ENCODE results near the gene PSMC3. TPM values are rescaled to one million over a fixed set of nuclear protein-coding genes. Genes with fewer than 3 reads are reported as not detected.
A peak's percentile ranks its signal among the peaks of the same experiment; 100 is the strongest.

The PSMC3 gene
- total and polyA plus RNA-seq, 2 of the 13 experiments (the other 11 are each of a cell fraction or from before 2014, with no cell fraction given): 75.8 to 214 TPM

DNA sequence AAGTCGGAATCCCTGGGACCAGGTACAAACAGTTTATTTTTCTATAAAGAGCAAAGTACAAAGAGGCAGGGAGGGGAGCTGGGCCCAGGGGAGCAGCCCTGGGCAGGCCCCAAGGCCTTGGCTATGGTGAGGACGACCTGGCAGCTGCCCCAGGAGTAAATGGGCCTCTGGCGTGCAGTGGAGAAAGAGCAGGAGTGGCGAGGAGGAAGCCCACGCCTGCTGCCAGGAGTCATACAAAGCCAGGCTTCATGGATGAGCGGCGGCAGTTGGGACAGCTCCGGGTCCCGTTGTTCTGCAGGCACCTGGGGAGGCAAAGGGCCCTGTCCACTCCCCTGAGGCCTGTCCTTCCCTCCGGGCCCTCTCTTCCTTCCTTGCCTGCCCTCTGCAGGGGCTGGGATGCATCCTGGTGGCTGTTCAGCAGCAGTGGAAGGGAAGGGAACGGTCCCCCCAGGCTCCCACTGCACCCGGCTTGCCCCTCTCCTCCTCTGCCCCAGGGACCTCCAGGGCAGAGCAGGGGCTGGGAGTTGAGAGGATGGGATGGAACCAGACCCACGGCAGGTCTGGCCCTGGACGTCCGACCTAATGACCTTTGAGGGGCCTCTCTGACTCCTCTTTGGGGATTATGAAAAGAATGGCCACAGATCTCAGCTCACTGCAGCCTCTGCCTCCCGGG is 11.6 kb upstream of the PSMC3 start (continued):
- TF ChIP-seq, protein P1, sequence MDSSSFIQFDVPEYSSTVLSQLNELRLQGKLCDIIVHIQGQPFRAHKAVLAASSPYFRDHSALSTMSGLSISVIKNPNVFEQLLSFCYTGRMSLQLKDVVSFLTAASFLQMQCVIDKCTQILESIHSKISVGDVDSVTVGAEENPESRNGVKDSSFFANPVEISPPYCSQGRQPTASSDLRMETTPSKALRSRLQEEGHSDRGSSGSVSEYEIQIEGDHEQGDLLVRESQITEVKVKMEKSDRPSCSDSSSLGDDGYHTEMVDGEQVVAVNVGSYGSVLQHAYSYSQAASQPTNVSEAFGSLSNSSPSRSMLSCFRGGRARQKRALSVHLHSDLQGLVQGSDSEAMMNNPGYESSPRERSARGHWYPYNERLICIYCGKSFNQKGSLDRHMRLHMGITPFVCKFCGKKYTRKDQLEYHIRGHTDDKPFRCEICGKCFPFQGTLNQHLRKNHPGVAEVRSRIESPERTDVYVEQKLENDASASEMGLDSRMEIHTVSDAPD (CRISPR knock-in tag; IDR thresholded peaks at IDR 0.05): no peak; the same call in 1 of the 2 replicates
- TF ChIP-seq HNRNPLL (IDR thresholded peaks at IDR 0.05; ENCODE audit: low read depth, low read length, poor library complexity, severe bottlenecking) (peak; percentile 17), POLR2AphosphoS2 (IDR thresholded peaks at IDR 0.05; ENCODE audit: low read depth, low read length) (no peak), ZSCAN12 (CRISPR knock-in tag; IDR thresholded peaks at IDR 0.05) (no peak), TAF15 (IDR thresholded peaks at IDR 0.05; ENCODE audit: low read depth, low read length, poor library complexity, severe bottlenecking) (no peak), IKZF1 (IDR thresholded peaks at IDR 0.05) (no peak), SRF (IDR thresholded peaks at IDR 0.05; ENCODE audit: low read depth, low read length) (no peak), KLF6 (CRISPR knock-in tag; IDR thresholded peaks at IDR 0.05) (no peak), ZNF317 (CRISPR knock-in tag; IDR thresholded peaks at IDR 0.05) (no peak), KLF13 (CRISPR knock-in tag; IDR thresholded peaks at IDR 0.05) (no peak), KDM1A (CRISPR knock-in tag; IDR thresholded peaks at IDR 0.05) (no peak), CCDC6 (CRISPR knock-in tag; IDR thresholded peaks at IDR 0.05) (no peak), ZNF616 (CRISPR knock-in tag; IDR thresholded peaks at IDR 0.05; ENCODE audit: low read depth) (no peak), DR1 (CRISPR knock-in tag; IDR thresholded peaks at IDR 0.05) (no peak), ZNF350 (CRISPR knock-in tag; IDR thresholded peaks at IDR 0.05; ENCODE audit: borderline replicate concordance, low read depth) (no peak), KDM5B (CRISPR knock-in tag; IDR thresholded peaks at IDR 0.05; ENCODE audit: borderline replicate concordance) (no peak; the same call in 1 of the 2 replicates), TCF12 (IDR thresholded peaks at IDR 0.05) (no peak), TCF12 (CRISPR knock-in tag; IDR thresholded peaks at IDR 0.05) (no peak), ZNF605 (CRISPR knock-in tag; IDR thresholded peaks at IDR 0.05) (peak; percentile 34; the same call in 1 of the 2 replicates), ATAD3A (CRISPR knock-in tag; IDR thresholded peaks at IDR 0.05) (no peak), CBX1 (IDR thresholded peaks at IDR 0.05; ENCODE audit: low read depth) (no peak), TCF7 (IDR thresholded peaks at IDR 0.05; ENCODE audit: low read depth) (no peak), MIER2 (CRISPR knock-in tag; IDR thresholded peaks at IDR 0.05) (no peak), STAG1 (CRISPR knock-in tag; IDR thresholded peaks at IDR 0.05) (no peak; the same call in none of the 2 replicates), ZNF878 (CRISPR knock-in tag; IDR thresholded peaks at IDR 0.05) (no peak), MZF1 (CRISPR knock-in tag; IDR thresholded peaks at IDR 0.05; ENCODE audit: borderline replicate concordance) (no peak; the same call in 1 of the 2 replicates), ZNF577 (CRISPR knock-in tag; IDR thresholded peaks at IDR 0.05; ENCODE audit: borderline replicate concordance, low read depth) (no peak)
- TF ChIP-seq, protein P2, sequence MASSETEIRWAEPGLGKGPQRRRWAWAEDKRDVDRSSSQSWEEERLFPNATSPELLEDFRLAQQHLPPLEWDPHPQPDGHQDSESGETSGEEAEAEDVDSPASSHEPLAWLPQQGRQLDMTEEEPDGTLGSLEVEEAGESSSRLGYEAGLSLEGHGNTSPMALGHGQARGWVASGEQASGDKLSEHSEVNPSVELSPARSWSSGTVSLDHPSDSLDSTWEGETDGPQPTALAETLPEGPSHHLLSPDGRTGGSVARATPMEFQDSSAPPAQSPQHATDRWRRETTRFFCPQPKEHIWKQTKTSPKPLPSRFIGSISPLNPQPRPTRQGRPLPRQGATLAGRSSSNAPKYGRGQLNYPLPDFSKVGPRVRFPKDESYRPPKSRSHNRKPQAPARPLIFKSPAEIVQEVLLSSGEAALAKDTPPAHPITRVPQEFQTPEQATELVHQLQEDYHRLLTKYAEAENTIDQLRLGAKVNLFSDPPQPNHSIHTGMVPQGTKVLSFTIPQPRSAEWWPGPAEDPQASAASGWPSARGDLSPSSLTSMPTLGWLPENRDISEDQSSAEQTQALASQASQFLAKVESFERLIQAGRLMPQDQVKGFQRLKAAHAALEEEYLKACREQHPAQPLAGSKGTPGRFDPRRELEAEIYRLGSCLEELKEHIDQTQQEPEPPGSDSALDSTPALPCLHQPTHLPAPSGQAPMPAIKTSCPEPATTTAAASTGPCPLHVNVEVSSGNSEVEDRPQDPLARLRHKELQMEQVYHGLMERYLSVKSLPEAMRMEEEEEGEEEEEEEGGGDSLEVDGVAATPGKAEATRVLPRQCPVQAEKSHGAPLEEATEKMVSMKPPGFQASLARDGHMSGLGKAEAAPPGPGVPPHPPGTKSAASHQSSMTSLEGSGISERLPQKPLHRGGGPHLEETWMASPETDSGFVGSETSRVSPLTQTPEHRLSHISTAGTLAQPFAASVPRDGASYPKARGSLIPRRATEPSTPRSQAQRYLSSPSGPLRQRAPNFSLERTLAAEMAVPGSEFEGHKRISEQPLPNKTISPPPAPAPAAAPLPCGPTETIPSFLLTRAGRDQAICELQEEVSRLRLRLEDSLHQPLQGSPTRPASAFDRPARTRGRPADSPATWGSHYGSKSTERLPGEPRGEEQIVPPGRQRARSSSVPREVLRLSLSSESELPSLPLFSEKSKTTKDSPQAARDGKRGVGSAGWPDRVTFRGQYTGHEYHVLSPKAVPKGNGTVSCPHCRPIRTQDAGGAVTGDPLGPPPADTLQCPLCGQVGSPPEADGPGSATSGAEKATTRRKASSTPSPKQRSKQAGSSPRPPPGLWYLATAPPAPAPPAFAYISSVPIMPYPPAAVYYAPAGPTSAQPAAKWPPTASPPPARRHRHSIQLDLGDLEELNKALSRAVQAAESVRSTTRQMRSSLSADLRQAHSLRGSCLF (CRISPR knock-in tag; IDR thresholded peaks at IDR 0.05; ENCODE audit: borderline replicate concordance): no peak
